Measurements from ENCODE around the gene GOSR1.
"Not testable (repeated sequence)": the region's sequence is repeated elsewhere in the genome, so short reads cannot be mapped to it uniquely, and the experiment has no call there.

GOSR1 gene

GRCh38 chr17:30564422-30565072, 87.3 kb downstream of the GOSR1 start:
- not testable (repeated sequence) for DNase-seq

GRCh38 chr17:30565073-30565935, 88.1 kb downstream of the GOSR1 start:
- DNase-seq, result no peak

DNA sequence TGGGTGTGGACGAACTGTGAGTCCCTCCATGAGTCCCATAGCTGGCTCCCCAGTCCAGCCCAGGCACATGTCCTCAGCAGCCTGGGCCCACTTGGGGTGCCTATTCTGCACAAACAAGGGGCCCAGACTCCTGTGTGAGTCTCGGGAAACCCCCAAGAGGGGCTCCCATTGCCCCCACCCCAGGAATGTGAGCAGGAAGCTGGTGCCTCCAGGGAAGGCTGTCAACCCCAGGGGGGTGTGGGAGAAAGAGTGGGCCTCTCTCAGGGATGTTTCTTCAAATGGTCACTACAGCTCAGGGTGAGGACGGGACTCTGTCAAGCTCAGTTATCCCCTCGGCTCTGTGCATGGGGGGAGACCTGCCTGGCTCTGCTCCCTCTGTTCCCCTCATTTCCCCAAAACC, 88.9 kb downstream of the GOSR1 start:
- not testable (repeated sequence) for DNase-seq

GRCh38 chr17:30566516-30567225, 89.5 kb downstream of the GOSR1 start:
- not testable (repeated sequence) for DNase-seq

DNA sequence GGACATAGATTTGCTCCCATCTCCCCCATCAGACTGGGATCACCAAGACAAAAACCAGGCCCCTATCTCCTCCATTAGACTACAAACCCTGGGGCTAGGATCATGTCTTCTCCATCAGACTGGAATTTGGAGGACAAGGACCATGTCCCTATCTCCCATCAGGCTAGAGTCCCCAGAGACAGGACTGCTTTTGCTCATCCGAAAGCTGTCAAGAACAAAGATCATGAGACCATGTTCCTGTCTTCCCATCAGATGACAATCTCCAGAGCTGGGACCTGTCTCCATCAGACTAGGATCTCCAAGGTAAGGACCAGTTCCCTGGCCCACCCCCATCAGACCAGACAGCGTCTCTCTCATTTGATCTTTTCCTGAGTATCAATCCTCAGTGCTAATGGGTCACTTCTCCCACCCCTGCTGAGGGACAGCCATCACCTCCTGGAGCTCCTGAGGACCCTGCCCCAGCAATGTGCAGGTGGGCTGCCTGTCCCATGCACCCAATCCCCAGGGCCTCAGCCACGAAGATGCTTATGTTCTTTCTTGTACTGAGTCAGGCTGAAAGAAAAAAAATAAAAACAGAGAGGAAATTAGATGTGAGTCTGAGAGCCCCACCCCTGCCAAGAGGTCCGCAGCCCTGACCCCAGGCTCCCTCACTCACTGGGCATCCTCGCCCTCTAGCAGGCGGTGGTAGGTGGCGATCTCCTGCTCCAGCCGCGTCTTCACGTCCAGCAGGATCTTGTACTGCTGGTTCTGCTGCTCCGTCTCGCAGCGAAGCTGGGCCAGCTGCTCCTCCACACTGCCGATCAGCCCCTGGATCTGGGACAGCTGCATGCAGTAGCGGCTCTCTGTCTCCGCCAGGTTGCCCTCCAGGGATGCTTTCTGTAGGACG, 90.3 kb downstream of the GOSR1 start:
- DNase-seq, result no peak

- DNase-seq, result no peak
Measured at GRCh38 chr17:30568117-30568430, 90.9 kb downstream of the GOSR1 start.

GRCh38 chr17:30569531-30570175, 92.4 kb downstream of the GOSR1 start:
- DNase-seq, result not testable (repeated sequence)

DNA sequence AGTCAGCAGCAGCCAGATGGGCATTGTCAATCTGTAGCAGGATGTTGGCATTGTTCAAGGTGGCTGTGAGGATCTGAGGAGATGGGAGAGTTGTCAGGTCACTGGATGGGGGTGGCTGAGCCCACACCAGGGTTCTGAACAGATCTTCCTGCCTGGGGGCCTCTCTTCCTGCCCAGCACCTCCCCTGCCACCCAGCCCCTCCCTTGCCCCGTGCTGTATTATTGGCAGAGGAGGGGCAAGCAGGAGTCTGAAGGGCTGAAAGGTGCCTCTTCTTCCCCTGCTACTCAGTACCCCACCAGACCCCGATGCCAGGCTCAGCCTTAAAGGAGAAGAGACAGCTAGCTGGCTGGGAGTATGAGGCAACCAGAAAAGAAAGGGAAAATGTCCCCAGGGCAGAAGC, 93.0 kb downstream of the GOSR1 start:
- DNase-seq, result no peak

DNA sequence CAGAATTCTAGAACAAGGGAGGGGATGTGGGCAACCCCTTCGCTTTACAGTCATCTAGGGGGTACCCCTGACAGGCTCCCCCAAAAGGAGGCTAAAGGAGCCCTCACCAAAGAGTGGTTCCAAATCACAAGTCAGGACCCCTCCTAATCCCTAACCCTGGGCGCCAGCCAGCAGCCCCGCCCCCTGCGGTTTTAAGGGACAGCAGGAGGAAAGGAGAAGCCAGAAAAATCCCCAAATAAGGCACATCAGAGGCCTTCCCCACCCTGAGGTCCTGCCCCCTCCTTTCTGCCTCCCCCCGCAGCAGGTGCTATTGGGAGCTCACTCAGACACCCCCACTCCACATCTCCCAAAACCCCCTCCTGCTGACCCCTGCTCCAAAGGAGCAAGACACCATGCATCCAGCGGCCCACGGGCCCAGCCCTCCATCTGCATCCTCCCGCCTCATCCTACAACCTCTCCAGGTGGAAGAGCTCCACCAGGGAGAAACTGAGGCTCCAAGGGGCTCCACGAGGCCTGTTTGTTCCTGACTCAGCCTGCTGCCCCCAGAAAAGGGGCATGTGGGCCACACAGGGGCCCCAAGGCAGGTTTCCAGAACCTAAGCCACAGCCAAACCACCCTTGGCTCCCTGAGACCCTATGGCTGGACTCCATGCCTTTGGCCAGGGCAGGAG, 93.5 kb downstream of the GOSR1 start:
- no peak for DNase-seq

DNA sequence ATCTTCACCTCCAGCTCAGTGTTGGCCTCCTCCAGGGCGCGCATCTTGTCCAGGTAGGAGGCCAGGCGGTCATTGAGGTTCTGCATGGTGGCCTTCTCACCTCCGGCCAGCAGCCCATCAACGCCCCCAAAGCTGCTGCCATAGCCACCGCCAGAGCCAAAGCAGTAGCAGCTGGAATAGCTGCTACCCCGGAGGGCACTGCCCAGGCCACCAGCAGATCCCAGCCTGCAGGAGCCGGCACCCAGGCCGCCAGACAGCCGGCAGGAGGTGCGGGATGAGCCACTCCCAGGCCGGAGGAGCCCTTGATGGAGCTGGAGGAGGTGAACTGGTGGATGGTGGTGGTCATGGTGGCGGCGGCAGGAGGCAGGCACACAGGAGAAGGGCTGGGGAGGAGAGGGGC, 94.2 kb downstream of the GOSR1 start:
- DNase-seq, result not testable (repeated sequence)

- DNase-seq, result no peak
Measured at GRCh38 chr17:30571921-30572320, 94.7 kb downstream of the GOSR1 start.

GRCh38 chr17:30572651-30573554, 95.7 kb downstream of the GOSR1 start:
- DNase-seq, result not testable (repeated sequence)

GRCh38 chr17:30573603-30574175, 96.5 kb downstream of the GOSR1 start:
- no peak for DNase-seq

- DNase-seq, result not testable (repeated sequence)
Measured at GRCh38 chr17:30574309-30574708, 97.1 kb downstream of the GOSR1 start.

DNA sequence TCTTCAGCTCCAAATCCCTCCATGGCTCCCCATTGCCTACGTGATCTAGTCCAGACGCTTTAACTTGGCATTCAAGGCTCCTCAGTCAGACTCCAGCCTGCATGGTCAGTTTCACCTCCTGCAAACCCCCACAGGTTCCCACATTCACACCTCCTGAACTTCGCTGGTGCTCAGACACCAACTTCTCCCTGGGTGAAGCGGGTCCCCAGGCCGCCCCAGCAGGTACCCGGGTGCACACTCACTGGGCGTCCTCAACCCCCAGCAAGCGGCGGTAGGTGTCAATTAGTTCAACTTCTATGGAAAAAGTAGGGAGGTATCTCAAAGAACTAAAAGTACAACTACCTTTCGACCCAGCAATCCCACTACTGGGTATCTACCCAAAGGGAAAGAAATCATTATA, 97.6 kb downstream of the GOSR1 start:
- not testable (repeated sequence) for DNase-seq

- not testable (repeated sequence) for DNase-seq
Measured at GRCh38 chr17:30575648-30576325, 98.6 kb downstream of the GOSR1 start.

GRCh38 chr17:30576326-30576861, 99.2 kb downstream of the GOSR1 start:
- DNase-seq, result no peak
